Dendritic cell treated with granulocyte-macrophage colony-stimulating factor and Interleukin-4, amounts not matched to agents 40 ng/mL and 50 ng/mL, for 4 days (primary cell): ENCODE data around the gene GCLC.
"Not testable (repeated sequence)": the region's sequence is repeated elsewhere in the genome, so short reads cannot be mapped to it uniquely, and the experiment has no call there.

Experiments used
- H3K27ac Mint-ChIP-seq: one replicate; pipeline ENCODE4 v1.8.0; 2022; ENCODE audit warnings: mild to moderate bottlenecking, mixed read lengths
- H3K27me3 Mint-ChIP-seq: one replicate; pipeline ENCODE4 v1.8.0; 2022; ENCODE audit warnings: mild to moderate bottlenecking, mixed read lengths
- H3K36me3 Mint-ChIP-seq: one replicate; pipeline ENCODE4 v1.8.0; 2022; ENCODE audit warnings: low read depth, mixed read lengths
- H3K4me1 Mint-ChIP-seq: one replicate; pipeline ENCODE4 v1.8.0; 2022; ENCODE audit warnings: low read depth, mixed read lengths
- H3K4me3 Mint-ChIP-seq: one replicate; pipeline ENCODE4 v1.8.0; 2022; ENCODE audit warnings: mild to moderate bottlenecking, moderate library complexity, mixed read lengths
- H3K9me3 Mint-ChIP-seq: one replicate; pipeline ENCODE4 v1.8.0; 2022; ENCODE audit warnings: mixed read lengths
- intact Hi-C: fragments of 100-400 bp; cut with micrococcal nuclease; formaldehyde crosslinking; loops from one replicate; pipeline ENCODE4 v1.15.0; 2022

Gene GCLC

GRCh38 chr6:53578371-53578770 lies 33.5 kb upstream of the GCLC start:
- H3K4me1 Mint-ChIP-seq: peaks cover 22% of the 10 kb centered on the region
- no peak overlapping the region for H3K27ac Mint-ChIP-seq
- H3K27me3 Mint-ChIP-seq: peaks cover 2% of the 10 kb centered on the region
- H3K9me3 Mint-ChIP-seq: no peaks in the 10 kb centered on the region
- intact Hi-C loops: no loop called here
- no peak overlapping the region for H3K4me3 Mint-ChIP-seq
- H3K36me3 Mint-ChIP-seq: no peaks in the 10 kb centered on the region

- no peak overlapping the region for H3K4me3 Mint-ChIP-seq
- H3K36me3 Mint-ChIP-seq: no peaks in the 10 kb centered on the region
- peaks cover 5% of the 10 kb centered on the region for H3K4me1 Mint-ChIP-seq
- intact Hi-C loops: no loop called here
- H3K27me3 Mint-ChIP-seq: peaks cover 4% of the 10 kb centered on the region
- no peak overlapping the region for H3K27ac Mint-ChIP-seq
- no peaks in the 10 kb centered on the region for H3K9me3 Mint-ChIP-seq
Measured at GRCh38 chr6:53573299-53573698, 28.4 kb upstream of the GCLC start.

GRCh38 chr6:53572379-53572778 lies 27.5 kb upstream of the GCLC start:
- H3K4me3 Mint-ChIP-seq, H3K27ac Mint-ChIP-seq, H3K36me3 Mint-ChIP-seq, H3K4me1 Mint-ChIP-seq, H3K9me3 Mint-ChIP-seq, intact Hi-C loops, H3K27me3 Mint-ChIP-seq: not testable (repeated sequence)

- no peak overlapping the region for H3K27ac Mint-ChIP-seq
- H3K9me3 Mint-ChIP-seq: no peaks in the 10 kb centered on the region
- intact Hi-C loops: no loop called here
- H3K27me3 Mint-ChIP-seq: peaks cover 4% of the 10 kb centered on the region
- no peak overlapping the region for H3K4me3 Mint-ChIP-seq
- no peaks in the 10 kb centered on the region for H3K36me3 Mint-ChIP-seq
- peaks cover 5% of the 10 kb centered on the region for H3K4me1 Mint-ChIP-seq
Measured at GRCh38 chr6:53568776-53569616, 24.1 kb upstream of the GCLC start.

- Mint-ChIP-seq H3K27ac (no peak overlapping the region), H3K4me3 (no peak overlapping the region), H3K9me3 (no peaks in the 10 kb centered on the region), H3K4me1 (no peaks in the 10 kb centered on the region), H3K27me3 (no peaks in the 10 kb centered on the region), H3K36me3 (no peaks in the 10 kb centered on the region)
- intact Hi-C loops: no loop called here
Measured at GRCh38 chr6:53567701-53568100, 22.8 kb upstream of the GCLC start.

GRCh38 chr6:53566755-53567154 lies 21.9 kb upstream of the GCLC start:
- H3K27ac Mint-ChIP-seq: no peak overlapping the region
- H3K36me3 Mint-ChIP-seq: no peaks in the 10 kb centered on the region
- no peaks in the 10 kb centered on the region for H3K27me3 Mint-ChIP-seq

GRCh38 chr6:53565886-53566285 lies 21.0 kb upstream of the GCLC start:
- no peak overlapping the region for H3K4me3 Mint-ChIP-seq
- no peaks in the 10 kb centered on the region for H3K4me1 Mint-ChIP-seq
- no peaks in the 10 kb centered on the region for H3K27me3 Mint-ChIP-seq
- H3K36me3 Mint-ChIP-seq: no peaks in the 10 kb centered on the region
- H3K9me3 Mint-ChIP-seq: no peaks in the 10 kb centered on the region
- H3K27ac Mint-ChIP-seq: no peak overlapping the region
- intact Hi-C loops: no loop called here

More at GRCh38 chr6:53566755-53567154, 21.9 kb upstream of the GCLC start:
- intact Hi-C loops: no loop called here
- no peaks in the 10 kb centered on the region for H3K4me1 Mint-ChIP-seq
- no peaks in the 10 kb centered on the region for H3K9me3 Mint-ChIP-seq
- H3K4me3 Mint-ChIP-seq: no peak overlapping the region

GRCh38 chr6:53564401-53565065 lies 19.6 kb upstream of the GCLC start:
- Mint-ChIP-seq H3K4me1 (no peaks in the 10 kb centered on the region), H3K27ac (no peak overlapping the region), H3K36me3 (no peaks in the 10 kb centered on the region), H3K4me3 (no peak overlapping the region), H3K27me3 (no peaks in the 10 kb centered on the region), H3K9me3 (peaks cover 8% of the 10 kb centered on the region)
- intact Hi-C loops: no loop called here

GRCh38 chr6:53556986-53557715 lies 12.2 kb upstream of the GCLC start:
- Mint-ChIP-seq H3K9me3 (peaks cover 20% of the 10 kb centered on the region), H3K4me3 (no peak overlapping the region), H3K27ac (peak overlapping the region; percentile 79), H3K36me3 (no peaks in the 10 kb centered on the region), H3K27me3 (no peaks in the 10 kb centered on the region), H3K4me1 (peaks cover 18% of the 10 kb centered on the region)
- intact Hi-C loops: no loop called here

GRCh38 chr6:53553600-53553999 lies 8.7 kb upstream of the GCLC start:
- H3K4me3 Mint-ChIP-seq, H3K27ac Mint-ChIP-seq, H3K36me3 Mint-ChIP-seq, intact Hi-C loops, H3K27me3 Mint-ChIP-seq: not testable (repeated sequence)
- H3K9me3 Mint-ChIP-seq: peaks cover 12% of the 10 kb centered on the region
- peaks cover 28% of the 10 kb centered on the region for H3K4me1 Mint-ChIP-seq

GRCh38 chr6:53551681-53552080 lies 6.8 kb upstream of the GCLC start:
- H3K27me3 Mint-ChIP-seq, H3K4me3 Mint-ChIP-seq, intact Hi-C loops, H3K36me3 Mint-ChIP-seq: not testable (repeated sequence)
- H3K4me1 Mint-ChIP-seq: peaks cover 31% of the 10 kb centered on the region
- H3K9me3 Mint-ChIP-seq: peaks cover 12% of the 10 kb centered on the region
- H3K27ac Mint-ChIP-seq: peak overlapping the region; percentile 62

GRCh38 chr6:53547811-53548496 lies 3.1 kb upstream of the GCLC start:
- Mint-ChIP-seq H3K36me3 (peaks cover 7% of the 10 kb centered on the region), H3K27ac (peak overlapping the region; percentile 86), H3K27me3 (peaks cover 6% of the 10 kb centered on the region), H3K9me3 (no peaks in the 10 kb centered on the region), H3K4me3 (peak overlapping the region; percentile 90), H3K4me1 (peaks cover 53% of the 10 kb centered on the region)
- intact Hi-C loops: loop anchor here (1.0 to 5.0 kb wide), 2 partner anchors 103 to 244 kb away; no protein-coding TSS in a partner anchor

GRCh38 chr6:53547166-53547810 lies 2.4 kb upstream of the GCLC start:
- Mint-ChIP-seq H3K36me3 (peaks cover 7% of the 10 kb centered on the region), H3K9me3 (no peaks in the 10 kb centered on the region), H3K4me1 (peaks cover 59% of the 10 kb centered on the region), H3K27me3 (peaks cover 6% of the 10 kb centered on the region), H3K27ac (peak overlapping the region; percentile 86), H3K4me3 (peak overlapping the region; percentile 90)
- intact Hi-C loops: loop anchor here (5.0 kb wide), 1 partner anchor 245 kb away; no protein-coding TSS in a partner anchor
